Endothelial cell (in vitro differentiated cells): ENCODE measurements around the gene KCNJ5. TPM values are rescaled to one million over a fixed set of nuclear protein-coding genes. Genes with fewer than 3 reads are reported as not detected.

ENCODE experiments used
- DNase-seq: peaks from one replicate; pipeline ENCODE4 v3.0.0; 2021; ENCODE audit warnings: low spot score
- H3K27ac Mint-ChIP-seq: one replicate; pipeline ENCODE4 v1.8.0; 2021; ENCODE audit warnings: mixed read lengths, inconsistent platforms; ENCODE audit not compliant: unreplicated experiment
- H3K27me3 Mint-ChIP-seq: one replicate; pipeline ENCODE4 v1.8.0; 2021; ENCODE audit warnings: mild to moderate bottlenecking, moderate library complexity, mixed read lengths, inconsistent platforms; ENCODE audit not compliant: unreplicated experiment
- H3K36me3 Mint-ChIP-seq: one replicate; pipeline ENCODE4 v1.8.0; 2021; ENCODE audit warnings: mild to moderate bottlenecking, low read depth, mixed read lengths, inconsistent platforms; ENCODE audit not compliant: unreplicated experiment
- H3K4me1 Mint-ChIP-seq: one replicate; pipeline ENCODE4 v1.8.0; 2021; ENCODE audit warnings: mild to moderate bottlenecking, mixed read lengths, inconsistent platforms; ENCODE audit not compliant: unreplicated experiment
- H3K4me3 Mint-ChIP-seq: one replicate; pipeline ENCODE4 v1.8.0; 2021; ENCODE audit warnings: mild to moderate bottlenecking, mixed read lengths, inconsistent platforms; ENCODE audit not compliant: unreplicated experiment
- H3K9me3 Mint-ChIP-seq: one replicate; pipeline ENCODE4 v1.8.0; 2021; ENCODE audit warnings: mixed read lengths, inconsistent platforms; ENCODE audit not compliant: unreplicated experiment
- total RNA-seq: library from RNA; stranded (reverse); fragmentation: NEBNext Ultra II Directional; extraction: Animal tissue kit (Norgen Biotek cat#: 25700); gene quantifications from one replicate; pipeline ENCODE4 v1.2.1, GENCODE V29; 2021; ENCODE audit not compliant: unreplicated experiment
- TF ChIP-seq, protein P1 (sequence below): fragments of 200-600 bp; sonication (generic); IDR thresholded peaks from one replicate; pipeline ENCODE4 v1.5.0; 2021; ENCODE audit warnings: antibody characterized with exemption; ENCODE audit not compliant: unreplicated experiment

Gene KCNJ5
- total RNA-seq, 1 donor from 2014 or later = 0.05 TPM

DNA sequence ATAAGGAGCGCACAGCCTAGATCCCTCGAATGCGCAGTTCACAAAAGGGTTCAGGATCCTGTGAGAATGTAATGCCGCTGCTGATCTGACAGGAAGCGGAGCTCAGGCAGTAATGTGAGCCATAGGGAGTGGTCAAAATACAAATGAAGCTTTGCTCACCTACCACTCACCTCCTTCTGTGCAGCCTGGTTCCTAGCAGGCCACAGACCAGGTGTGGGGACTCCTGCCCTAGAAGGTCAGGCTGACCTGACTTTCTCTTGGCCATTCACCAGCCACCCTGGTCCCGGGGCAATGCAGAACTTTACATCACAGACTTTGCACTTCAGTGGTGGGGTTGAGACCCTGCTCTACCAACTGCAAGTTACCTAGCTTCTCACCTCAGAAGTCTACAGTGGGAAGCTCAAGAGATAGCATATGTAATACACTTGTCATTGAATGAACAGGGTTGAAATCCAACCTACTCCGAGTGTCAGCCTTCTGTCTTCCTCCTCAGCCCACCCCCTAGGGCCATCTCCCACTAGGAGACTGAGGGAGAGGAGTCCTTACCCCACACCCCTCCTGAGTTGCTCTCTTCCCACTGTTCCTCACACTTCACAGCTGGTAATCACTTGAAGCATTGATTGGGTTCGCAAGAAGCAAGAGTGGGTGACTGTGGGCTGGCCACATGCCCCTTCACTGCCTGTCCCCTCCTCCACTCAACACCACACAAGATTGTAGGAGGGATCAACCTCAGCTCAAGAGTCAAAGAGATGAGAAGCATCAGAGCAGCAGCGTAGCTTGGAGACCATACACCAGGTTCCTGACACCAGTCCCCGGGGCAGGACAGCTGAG is 22.1 kb upstream of the KCNJ5 start:
- TF ChIP-seq, protein P1, sequence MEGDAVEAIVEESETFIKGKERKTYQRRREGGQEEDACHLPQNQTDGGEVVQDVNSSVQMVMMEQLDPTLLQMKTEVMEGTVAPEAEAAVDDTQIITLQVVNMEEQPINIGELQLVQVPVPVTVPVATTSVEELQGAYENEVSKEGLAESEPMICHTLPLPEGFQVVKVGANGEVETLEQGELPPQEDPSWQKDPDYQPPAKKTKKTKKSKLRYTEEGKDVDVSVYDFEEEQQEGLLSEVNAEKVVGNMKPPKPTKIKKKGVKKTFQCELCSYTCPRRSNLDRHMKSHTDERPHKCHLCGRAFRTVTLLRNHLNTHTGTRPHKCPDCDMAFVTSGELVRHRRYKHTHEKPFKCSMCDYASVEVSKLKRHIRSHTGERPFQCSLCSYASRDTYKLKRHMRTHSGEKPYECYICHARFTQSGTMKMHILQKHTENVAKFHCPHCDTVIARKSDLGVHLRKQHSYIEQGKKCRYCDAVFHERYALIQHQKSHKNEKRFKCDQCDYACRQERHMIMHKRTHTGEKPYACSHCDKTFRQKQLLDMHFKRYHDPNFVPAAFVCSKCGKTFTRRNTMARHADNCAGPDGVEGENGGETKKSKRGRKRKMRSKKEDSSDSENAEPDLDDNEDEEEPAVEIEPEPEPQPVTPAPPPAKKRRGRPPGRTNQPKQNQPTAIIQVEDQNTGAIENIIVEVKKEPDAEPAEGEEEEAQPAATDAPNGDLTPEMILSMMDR = no peak
- no peak overlapping the region for H3K27ac Mint-ChIP-seq
- no peak overlapping the region for H3K4me3 Mint-ChIP-seq
- no peak for DNase-seq
- no peaks in the 10 kb centered on the region for H3K9me3 Mint-ChIP-seq
- peaks cover 4% of the 10 kb centered on the region for H3K27me3 Mint-ChIP-seq
- H3K36me3 Mint-ChIP-seq = no peaks in the 10 kb centered on the region
- H3K4me1 Mint-ChIP-seq = peaks cover 3% of the 10 kb centered on the region

DNA sequence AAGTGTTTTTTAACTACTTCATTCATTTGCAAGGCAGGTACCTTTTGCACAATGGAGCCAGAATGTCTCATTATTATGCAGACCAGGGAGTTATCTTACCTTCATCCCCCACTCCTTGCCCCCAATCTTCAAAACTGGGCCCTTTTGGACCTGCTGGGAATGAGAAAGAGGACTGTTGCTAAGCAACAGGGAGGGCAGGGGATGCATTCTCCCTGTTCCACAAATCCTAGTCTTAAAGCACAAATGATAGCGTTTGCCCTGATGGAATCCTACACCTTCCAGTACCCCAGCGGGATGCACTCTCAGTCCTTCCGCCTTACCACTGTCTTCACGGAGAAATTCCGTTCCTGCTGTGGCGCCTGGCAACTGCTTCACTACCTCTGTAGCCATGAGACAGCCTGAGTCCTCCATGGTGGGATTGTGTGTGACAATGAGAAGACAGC is 20.0 kb upstream of the KCNJ5 start:
- Mint-ChIP-seq H3K27me3 (peaks cover 1% of the 10 kb centered on the region), H3K27ac (no peak overlapping the region), H3K9me3 (no peaks in the 10 kb centered on the region), H3K4me3 (no peak overlapping the region), H3K36me3 (no peaks in the 10 kb centered on the region), H3K4me1 (no peaks in the 10 kb centered on the region)
- TF ChIP-seq, protein P1 = no peak
- no peak for DNase-seq

DNA sequence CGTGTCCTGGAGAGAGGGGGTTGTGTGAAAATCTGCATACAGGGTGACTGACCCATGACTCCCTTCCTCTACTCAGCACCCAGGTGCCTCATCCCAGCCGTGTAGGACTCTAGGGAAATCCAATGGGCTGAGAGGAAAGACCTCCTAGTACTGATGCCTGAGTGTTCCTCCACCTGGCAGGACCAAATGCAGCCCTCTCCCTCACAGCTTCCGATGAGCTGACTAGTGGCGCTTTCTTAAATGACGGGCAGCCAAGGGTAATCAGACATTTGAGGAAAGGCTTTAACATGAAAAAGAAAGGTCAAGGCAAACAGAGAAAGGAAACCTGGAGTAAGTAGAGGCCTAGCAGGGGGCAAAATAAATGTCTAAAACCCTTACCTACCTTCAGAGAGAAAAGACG is 19.1 kb upstream of the KCNJ5 start:
- TF ChIP-seq, protein P1 = no peak
- H3K4me1 Mint-ChIP-seq = no peaks in the 10 kb centered on the region
- DNase-seq = no peak
- H3K9me3 Mint-ChIP-seq = no peaks in the 10 kb centered on the region
- peaks cover 1% of the 10 kb centered on the region for H3K27me3 Mint-ChIP-seq
- no peak overlapping the region for H3K27ac Mint-ChIP-seq
- no peaks in the 10 kb centered on the region for H3K36me3 Mint-ChIP-seq
- no peak overlapping the region for H3K4me3 Mint-ChIP-seq

DNA sequence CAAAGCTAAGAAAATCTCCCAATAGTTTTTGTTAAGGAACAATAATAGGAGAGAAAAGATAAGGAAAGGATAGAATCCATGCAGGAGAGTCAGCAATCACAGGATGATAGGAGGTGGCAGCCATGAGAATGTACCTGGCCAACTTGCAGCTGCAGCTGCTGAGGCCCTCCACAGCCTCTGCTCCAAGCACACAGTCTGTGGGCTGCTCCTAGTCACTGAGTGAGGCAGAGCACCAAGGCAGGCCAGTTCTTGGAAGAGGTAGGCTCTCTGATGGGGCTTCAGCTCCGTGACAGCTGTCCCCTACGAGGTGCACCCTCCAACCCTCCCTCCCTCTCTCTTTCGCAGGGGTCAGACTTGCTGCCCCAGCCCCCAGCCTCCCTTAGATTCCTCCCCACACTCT is 18.6 kb upstream of the KCNJ5 start:
- peaks cover 1% of the 10 kb centered on the region for H3K27me3 Mint-ChIP-seq
- H3K9me3 Mint-ChIP-seq = no peaks in the 10 kb centered on the region
- H3K4me1 Mint-ChIP-seq = no peaks in the 10 kb centered on the region
- no peaks in the 10 kb centered on the region for H3K36me3 Mint-ChIP-seq
- TF ChIP-seq, protein P1 = no peak
- H3K4me3 Mint-ChIP-seq = no peak overlapping the region
- no peak overlapping the region for H3K27ac Mint-ChIP-seq
- no peak for DNase-seq

DNA sequence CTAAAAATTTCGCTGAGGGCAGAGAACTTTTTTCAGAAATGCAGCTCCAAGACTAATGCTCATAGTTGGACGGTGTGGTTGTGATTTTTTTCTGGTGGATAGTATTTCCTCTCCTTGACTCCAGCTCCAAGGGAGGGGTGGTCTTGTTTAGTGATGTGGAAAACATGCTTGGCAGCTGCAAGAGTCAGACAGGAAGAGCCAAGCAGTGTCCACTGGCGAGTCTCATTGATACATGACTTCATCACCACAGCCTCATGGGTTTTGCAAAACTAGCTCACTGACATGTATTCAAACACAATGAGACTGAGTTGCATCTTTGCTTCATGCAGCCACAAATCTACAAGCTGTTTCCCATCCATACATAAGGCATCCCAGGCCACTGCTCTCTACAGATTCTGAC is 16.7 kb upstream of the KCNJ5 start:
- Mint-ChIP-seq H3K4me3 (no peak overlapping the region), H3K9me3 (no peaks in the 10 kb centered on the region), H3K27me3 (peaks cover 3% of the 10 kb centered on the region), H3K27ac (no peak overlapping the region), H3K36me3 (no peaks in the 10 kb centered on the region), H3K4me1 (no peaks in the 10 kb centered on the region)
- TF ChIP-seq, protein P1 = no peak
- DNase-seq = no peak
